AG10803 (cell line): ENCODE results near the gene HOXD12.

Experiments
- DNase-seq: peaks from one replicate; pipeline ENCODE4 v3.0.0; 2010; ENCODE audit warnings: low read depth
- H3K4me3 ChIP-seq: 2 replicates; pipeline ENCODE4 v1.5.1; 2011; ENCODE audit warnings: mild to moderate bottlenecking, low read length, control low read depth
- CTCF ChIP-seq: conservative IDR thresholded peaks from 2 replicates; pipeline ENCODE4 v1.5.1; 2011; ENCODE audit warnings: mild to moderate bottlenecking, low read length, control low read depth, inconsistent platforms

HOXD12 gene

GRCh38 chr2:176105078-176105729 is 5.6 kb downstream of the HOXD12 start:
- no peak for DNase-seq
- TF ChIP-seq CTCF, result no peak
- no peak overlapping the region; the same call in 1 of the 2 replicates for H3K4me3 ChIP-seq

- H3K4me3 ChIP-seq, result no peak overlapping the region
- no peak for TF ChIP-seq CTCF
- DNase-seq, result no peak
These were observed 6.4 kb downstream of the HOXD12 start for GRCh38 chr2:176105730-176106580.

GRCh38 chr2:176106581-176107539 is 7.3 kb downstream of the HOXD12 start, which contains the start of gene HOXD11:
Gene HOXD11, plus strand, starts transcription at chr2:176107280. Its CDS starts 76 bp downstream, at chr2:176107356.
- H3K4me3 ChIP-seq, result peak within 1 kb of the TSS; percentile 20; the same call in 1 of the 2 replicates
- no peak for DNase-seq
- TF ChIP-seq CTCF, result no peak

- no peak for DNase-seq
- TF ChIP-seq CTCF, result no peak
- no peak overlapping the region for H3K4me3 ChIP-seq
These were observed 8.2 kb downstream of the HOXD12 start for GRCh38 chr2:176107731-176108181.

GRCh38 chr2:176109192-176109901 is 9.8 kb downstream of the HOXD12 start:
- DNase-seq, result no peak

More at GRCh38 chr2:176109192-176109901, 9.8 kb downstream of the HOXD12 start:
- H3K4me3 ChIP-seq, result no peak overlapping the region
- no peak for TF ChIP-seq CTCF
